ENCODE measurements around the gene PLTP. TPM values are rescaled to one million over a fixed set of nuclear protein-coding genes. Genes with fewer than 3 reads are reported as not detected.
A peak's percentile ranks its signal among the peaks of the same experiment; 100 is the strongest.

PLTP gene
- total RNA-seq, 1 experiment from 2014 or later = 62.5 TPM

DNA sequence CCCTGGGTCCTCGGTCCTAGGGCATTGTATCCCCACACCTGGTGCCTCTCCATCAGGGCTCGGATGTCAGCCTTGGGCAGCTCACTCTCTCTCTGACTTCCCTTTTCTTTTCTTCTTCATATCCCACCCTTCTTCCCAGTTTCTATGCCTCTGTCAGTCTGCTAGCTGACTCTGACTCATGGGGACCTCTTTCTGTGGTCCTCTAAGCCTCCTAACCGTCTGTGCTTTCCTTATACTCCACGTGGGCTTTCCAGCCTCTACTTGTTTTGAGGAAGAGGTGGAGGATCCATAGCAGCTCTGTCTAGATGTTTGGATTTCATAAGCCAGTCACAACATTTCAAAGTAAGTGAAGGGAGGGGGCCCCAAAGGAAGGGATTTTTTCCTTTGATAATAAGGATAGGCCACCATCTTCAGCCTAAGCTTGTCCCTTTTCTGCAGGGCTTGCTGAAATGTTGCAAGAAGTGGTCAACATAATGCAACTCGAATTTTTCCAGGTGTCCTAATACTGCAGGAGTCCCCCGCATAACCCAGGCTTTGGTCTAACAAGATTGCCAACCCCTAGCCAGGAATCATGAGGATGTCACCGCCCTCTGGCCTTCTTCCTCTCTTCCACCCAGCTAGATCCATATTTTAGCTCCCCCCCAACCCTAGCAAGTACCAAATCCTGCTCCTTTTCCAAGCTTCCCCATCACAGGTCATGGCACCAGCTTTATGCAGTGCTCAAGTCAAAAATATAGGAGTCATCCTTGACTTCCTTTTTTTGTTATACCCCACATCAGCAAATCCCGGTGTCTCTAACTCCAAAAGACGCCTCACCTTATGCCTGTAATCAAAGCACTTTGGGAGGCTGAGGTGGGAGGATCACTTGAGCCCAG, 8.7 kb upstream of the PLTP start:
- H3K27me3 ChIP-seq (ENCODE audit: insufficient read depth, low read length) = no peaks in the 10 kb centered on the region
- H3K56ac ChIP-seq (ENCODE audit: insufficient read length, low read depth, low read length) = no peak overlapping the region
- H3K79me2 ChIP-seq (ENCODE audit: insufficient read depth, low read length) = no peaks in the 10 kb centered on the region
- no peak overlapping the region for H3K27ac ChIP-seq (ENCODE audit: insufficient read length, low read depth, low read length)
- H3K4me2 ChIP-seq (ENCODE audit: insufficient read depth, insufficient read length, low read length) = no peak overlapping the region
- Mint-ChIP-seq H3K4me1 (peaks cover 10 to 20% of the 10 kb centered on the region in 2 experiments; a peak in 3 of 4 replicates), H3K27me3 (ENCODE audit: low read depth) (peaks cover 6% of the 10 kb centered on the region), H3K36me3 (ENCODE audit: insufficient read depth in 1 of 3, low read depth in 3 of 3) (no peaks in the 10 kb centered on the region), H3K27ac (peak overlapping the region in 1 of 3 experiments; percentile 47; a peak in 2 of 7 replicates), H3K9me3 (no peaks in the 10 kb centered on the region), H3K4me3 (no peak overlapping the region)
- no peak overlapping the region for H4K8ac ChIP-seq (replicated peaks; ENCODE audit: insufficient read length, low read depth, low read length)
- H2AK5ac ChIP-seq (ENCODE audit: insufficient read length, low read length) = no peak overlapping the region
- H2BK5ac ChIP-seq (ENCODE audit: insufficient read length, low read length) = no peak overlapping the region
- no peak for DNase-seq
- no peaks in the 10 kb centered on the region for H4K20me1 ChIP-seq (ENCODE audit: control insufficient read depth, insufficient read depth, insufficient read length)
- no peaks in the 10 kb centered on the region for H3K23me2 ChIP-seq (ENCODE audit: insufficient read length, low read depth, low read length, poor library complexity, severe bottlenecking)
- no peak overlapping the region for H2BK15ac ChIP-seq (ENCODE audit: low read depth, low read length)
- H3K14ac ChIP-seq (ENCODE audit: insufficient read depth, low read length) = no peak overlapping the region
- H3K79me1 ChIP-seq (ENCODE audit: insufficient read depth, low read depth, low read length, poor library complexity, severe bottlenecking) = no peaks in the 10 kb centered on the region
- H3K4ac ChIP-seq (ENCODE audit: low read depth, low read length) = no peak overlapping the region
- no peak overlapping the region for H2AFZ ChIP-seq (ENCODE audit: low read length)
- H3K23ac ChIP-seq (ENCODE audit: insufficient read length, low read depth, low read length) = no peak overlapping the region
- TF ChIP-seq, protein P1, sequence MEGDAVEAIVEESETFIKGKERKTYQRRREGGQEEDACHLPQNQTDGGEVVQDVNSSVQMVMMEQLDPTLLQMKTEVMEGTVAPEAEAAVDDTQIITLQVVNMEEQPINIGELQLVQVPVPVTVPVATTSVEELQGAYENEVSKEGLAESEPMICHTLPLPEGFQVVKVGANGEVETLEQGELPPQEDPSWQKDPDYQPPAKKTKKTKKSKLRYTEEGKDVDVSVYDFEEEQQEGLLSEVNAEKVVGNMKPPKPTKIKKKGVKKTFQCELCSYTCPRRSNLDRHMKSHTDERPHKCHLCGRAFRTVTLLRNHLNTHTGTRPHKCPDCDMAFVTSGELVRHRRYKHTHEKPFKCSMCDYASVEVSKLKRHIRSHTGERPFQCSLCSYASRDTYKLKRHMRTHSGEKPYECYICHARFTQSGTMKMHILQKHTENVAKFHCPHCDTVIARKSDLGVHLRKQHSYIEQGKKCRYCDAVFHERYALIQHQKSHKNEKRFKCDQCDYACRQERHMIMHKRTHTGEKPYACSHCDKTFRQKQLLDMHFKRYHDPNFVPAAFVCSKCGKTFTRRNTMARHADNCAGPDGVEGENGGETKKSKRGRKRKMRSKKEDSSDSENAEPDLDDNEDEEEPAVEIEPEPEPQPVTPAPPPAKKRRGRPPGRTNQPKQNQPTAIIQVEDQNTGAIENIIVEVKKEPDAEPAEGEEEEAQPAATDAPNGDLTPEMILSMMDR (conservative IDR thresholded peaks at IDR 0.05) = no peak
- H3T11ph ChIP-seq (ENCODE audit: low read length) = no peak overlapping the region
- no peak overlapping the region for H2BK20ac ChIP-seq (ENCODE audit: low read depth, low read length, poor library complexity, severe bottlenecking)
- no peak overlapping the region for H2BK120ac ChIP-seq (ENCODE audit: low read depth, low read length, poor library complexity, severe bottlenecking)
- no peak overlapping the region for H3K9ac ChIP-seq (ENCODE audit: extremely low read depth, insufficient read length, low read length)
- H4K91ac ChIP-seq (ENCODE audit: insufficient read length, low read depth, low read length) = no peak overlapping the region
- H3K18ac ChIP-seq (ENCODE audit: insufficient read length, low read depth, low read length) = no peak overlapping the region
- WGBS (ENCODE audit: extremely low coverage, insufficient read length, low lambda C conversion rate) = no CpG with 5 or more reads among the region's 9 CpGs
- H3K9me3 ChIP-seq (ENCODE audit: control insufficient read depth, low read depth, low read length) = no peaks in the 10 kb centered on the region
- H3K4me1 ChIP-seq (ENCODE audit: insufficient read depth, low read length) = no peaks in the 10 kb centered on the region
- no peak overlapping the region for H4K5ac ChIP-seq (ENCODE audit: insufficient read length, low read depth, low read length)
- H2BK12ac ChIP-seq (ENCODE audit: insufficient read length, low read depth, low read length) = no peak overlapping the region
